GM19328 (cell line): ENCODE measurements around the gene BRD7.

ENCODE experiments used
- ATAC-seq: cut with Tn5 transposase; IDR thresholded peaks from one replicate; pipeline ENCODE4 v1.9.1; 2021; ENCODE audit warnings: mild to moderate bottlenecking, moderate library complexity; ENCODE audit not compliant: unreplicated experiment

Gene BRD7

GRCh38 chr16:50390371-50390771 lies 21.6 kb upstream of the BRD7 start:
- no peak for ATAC-seq

GRCh38 chr16:50389900-50390299 lies 21.1 kb upstream of the BRD7 start:
- ATAC-seq = no peak

- ATAC-seq = no peak
These were observed 19.7 kb upstream of the BRD7 start for GRCh38 chr16:50388496-50388895.

GRCh38 chr16:50386774-50387173 lies 18.0 kb upstream of the BRD7 start:
- ATAC-seq = no peak

GRCh38 chr16:50386139-50386538 lies 17.4 kb upstream of the BRD7 start:
- no peak for ATAC-seq

GRCh38 chr16:50384500-50385135 lies 15.8 kb upstream of the BRD7 start:
- no peak for ATAC-seq

- ATAC-seq = no peak
These were observed 13.1 kb upstream of the BRD7 start for GRCh38 chr16:50381679-50382440.

GRCh38 chr16:50378417-50378816 lies 9.6 kb upstream of the BRD7 start:
- ATAC-seq = no peak

GRCh38 chr16:50377001-50377400 lies 8.2 kb upstream of the BRD7 start:
- ATAC-seq = no peak

- no peak for ATAC-seq
These were observed 5.0 kb upstream of the BRD7 start for GRCh38 chr16:50373780-50374179.

GRCh38 chr16:50373345-50373701 lies 4.5 kb upstream of the BRD7 start:
- ATAC-seq = no peak

- no peak for ATAC-seq
These were observed 4.0 kb upstream of the BRD7 start for GRCh38 chr16:50372611-50373344.

- no peak for ATAC-seq
These were observed 3.3 kb upstream of the BRD7 start for GRCh38 chr16:50371936-50372595.

- ATAC-seq = no peak
These were observed 2.4 kb upstream of the BRD7 start for GRCh38 chr16:50371036-50371716.

GRCh38 chr16:50369133-50369804 lies 481 bp upstream of the BRD7 start:
- no peak for ATAC-seq

GRCh38 chr16:50367777-50368409 lies 895 bp downstream of the BRD7 start:
- no peak for ATAC-seq

GRCh38 chr16:50365791-50366575 lies 2.8 kb downstream of the BRD7 start:
- ATAC-seq = no peak

- no peak for ATAC-seq
These were observed 5.1 kb downstream of the BRD7 start for GRCh38 chr16:50363656-50364055.

GRCh38 chr16:50360779-50361178 lies 8.0 kb downstream of the BRD7 start:
- ATAC-seq = no peak
